Non-pigmented ciliary epithelial cell (primary cell): Measurements from ENCODE around the gene BANP.
"Not testable (repeated sequence)": the region's sequence is repeated elsewhere in the genome, so short reads cannot be mapped to it uniquely, and the experiment has no call there.

Experiments used
- DNase-seq: peaks from one replicate; pipeline ENCODE4 v3.0.0-alpha.2; 2010; ENCODE audit warnings: low read depth

BANP gene

GRCh38 chr16:88030961-88031360 lies 79.7 kb downstream of the BANP start:
- not testable (repeated sequence) for DNase-seq

GRCh38 chr16:88033003-88033740 lies 81.9 kb downstream of the BANP start:
- not testable (repeated sequence) for DNase-seq

- DNase-seq = no peak
Measured at GRCh38 chr16:88034770-88035169, 83.5 kb downstream of the BANP start.

- DNase-seq = no peak
Measured at GRCh38 chr16:88035292-88035691, 84.1 kb downstream of the BANP start.

GRCh38 chr16:88035884-88036639 lies 84.8 kb downstream of the BANP start:
- not testable (repeated sequence) for DNase-seq

- DNase-seq = not testable (repeated sequence)
Measured at GRCh38 chr16:88036640-88036996, 85.4 kb downstream of the BANP start.

- not testable (repeated sequence) for DNase-seq
Measured at GRCh38 chr16:88037359-88037758, 86.1 kb downstream of the BANP start.

GRCh38 chr16:88037876-88038525 lies 86.8 kb downstream of the BANP start:
- DNase-seq = not testable (repeated sequence)

GRCh38 chr16:88038526-88038908 lies 87.3 kb downstream of the BANP start:
- DNase-seq = not testable (repeated sequence)

GRCh38 chr16:88039591-88039990 lies 88.4 kb downstream of the BANP start:
- no peak for DNase-seq

- not testable (repeated sequence) for DNase-seq
Measured at GRCh38 chr16:88040196-88040876, 89.1 kb downstream of the BANP start.

GRCh38 chr16:88040877-88041244 lies 89.6 kb downstream of the BANP start:
- DNase-seq = not testable (repeated sequence)

GRCh38 chr16:88041506-88041905 lies 90.3 kb downstream of the BANP start:
- not testable (repeated sequence) for DNase-seq

- DNase-seq = not testable (repeated sequence)
Measured at GRCh38 chr16:88041986-88042562, 90.8 kb downstream of the BANP start.

- DNase-seq = not testable (repeated sequence)
Measured at GRCh38 chr16:88043208-88043910, 92.1 kb downstream of the BANP start.

- DNase-seq = not testable (repeated sequence)
Measured at GRCh38 chr16:88044121-88044581, 92.9 kb downstream of the BANP start.

GRCh38 chr16:88045361-88045760 lies 94.1 kb downstream of the BANP start:
- DNase-seq = not testable (repeated sequence)

- no peak for DNase-seq
Measured at GRCh38 chr16:88045820-88046303, 94.6 kb downstream of the BANP start.

- no peak for DNase-seq
Measured at GRCh38 chr16:88047462-88047861, 96.2 kb downstream of the BANP start.

GRCh38 chr16:88048985-88049384 lies 97.8 kb downstream of the BANP start:
- no peak for DNase-seq
